Lung microvascular endothelial cell (primary cell): Measurements from ENCODE around the gene KCNJ5. TPM values are rescaled to one million over a fixed set of nuclear protein-coding genes. Genes with fewer than 3 reads are reported as not detected.
A peak's percentile ranks its signal among the peaks of the same experiment; 100 is the strongest.

Experiments
- DNase-seq, 2 donors: peaks; one replicate each; pipeline versions ENCODE4 v3.0.0 to v3.0.0-alpha.2; 2010; ENCODE audit warnings: low read depth in 2 of 2
- total RNA-seq: library from RNA; depleted of rRNA; stranded (reverse); fragments of >200 nt; gene quantifications from 2 replicates; pipeline ENCODE4 v1.2.1, GENCODE V29; 2014

KCNJ5 gene
- total RNA-seq, 1 donor from 2014 or later = not detected

DNA sequence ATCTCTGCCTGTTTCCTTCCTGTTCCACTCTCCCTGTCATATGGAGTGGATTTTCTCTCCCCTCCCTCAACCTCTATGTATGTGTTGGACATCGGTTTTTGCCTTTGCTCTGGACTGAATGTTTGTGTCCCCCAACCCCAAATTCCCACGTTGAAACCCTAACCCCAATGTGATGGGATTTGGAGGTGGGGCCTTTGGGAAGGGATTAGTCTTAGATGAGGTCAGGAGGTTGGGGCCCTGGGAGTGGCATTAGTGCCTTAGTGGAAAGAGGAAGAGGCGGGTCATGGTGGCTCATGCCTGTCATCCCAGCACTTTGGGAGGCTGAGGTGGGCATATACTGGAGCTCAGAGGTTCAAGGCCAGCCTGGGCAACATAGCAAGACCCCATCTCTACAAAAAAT is 39.9 kb downstream of the KCNJ5 start:
- no peak for DNase-seq

DNA sequence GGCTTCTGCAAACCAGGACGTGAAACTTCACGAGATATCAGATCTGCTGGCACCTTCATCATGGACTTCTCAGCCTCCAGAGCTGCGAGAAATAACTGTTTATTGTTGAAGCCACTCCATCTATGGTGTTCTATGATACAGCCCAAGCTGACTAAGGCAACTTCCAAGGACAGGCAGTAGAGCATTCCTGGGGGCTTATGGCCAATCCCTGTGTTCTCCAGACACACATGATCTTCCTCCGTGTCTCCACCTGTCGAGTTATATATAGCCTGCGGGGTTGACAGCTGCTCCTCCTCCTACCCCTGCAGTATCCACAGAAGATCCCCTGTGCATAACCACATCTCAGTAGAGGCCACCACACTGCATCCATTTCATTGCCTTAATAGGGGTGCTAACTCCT is 40.5 kb downstream of the KCNJ5 start:
- DNase-seq = no peak

DNA sequence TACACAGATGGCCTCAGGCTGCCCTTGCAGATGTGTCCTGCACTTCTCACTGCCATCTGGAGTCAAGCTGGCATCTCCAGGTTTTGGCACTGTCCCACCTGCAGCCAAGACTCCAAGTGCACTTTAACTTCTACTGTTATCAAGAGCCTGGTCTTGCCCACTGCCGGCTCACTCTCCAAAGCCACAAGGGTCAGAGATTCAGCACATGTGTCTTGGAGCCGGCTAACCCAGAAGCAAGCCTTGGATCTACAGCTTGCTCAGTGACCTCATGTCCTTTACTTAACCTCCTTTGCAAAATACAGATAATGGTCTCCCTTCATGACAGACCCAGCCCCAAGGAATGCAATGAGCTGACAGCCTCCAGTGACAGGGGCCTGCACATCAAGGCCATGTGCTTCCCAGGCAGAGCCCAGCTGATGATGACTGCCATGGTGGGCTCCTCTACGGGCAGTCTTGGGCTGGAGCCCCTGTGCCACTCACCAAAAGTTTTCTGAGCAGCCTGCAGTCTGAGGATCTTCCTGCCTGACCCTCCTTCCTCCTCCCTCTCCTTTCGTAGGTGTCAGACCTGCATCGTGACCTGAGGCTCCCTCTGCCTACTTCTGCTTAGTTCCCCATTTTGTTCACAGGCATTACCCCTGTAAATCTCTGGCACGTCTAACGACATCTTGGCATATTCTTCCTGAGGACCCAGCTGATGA is 42.5 kb downstream of the KCNJ5 start:
- DNase-seq = no peak

DNA sequence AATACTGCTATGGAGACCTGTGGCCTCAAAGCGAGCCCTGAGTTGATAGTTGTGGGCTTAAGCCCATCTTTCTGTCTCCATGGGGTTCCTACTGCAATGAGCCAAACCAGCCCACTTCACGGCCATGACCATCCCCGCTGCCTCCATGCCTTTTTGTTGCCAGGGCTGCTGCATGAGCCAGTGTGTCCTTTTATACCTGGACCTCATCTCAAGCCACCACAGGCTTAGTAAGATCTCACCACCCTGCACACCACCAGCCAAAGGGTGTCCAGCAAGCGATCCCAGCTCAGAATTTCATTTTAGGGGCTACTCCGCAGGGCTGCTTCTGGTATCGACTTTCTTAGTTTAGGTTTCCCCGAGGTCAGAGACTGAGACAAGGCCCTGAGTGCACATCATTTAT is 43.2 kb downstream of the KCNJ5 start:
- no peak for DNase-seq

DNA sequence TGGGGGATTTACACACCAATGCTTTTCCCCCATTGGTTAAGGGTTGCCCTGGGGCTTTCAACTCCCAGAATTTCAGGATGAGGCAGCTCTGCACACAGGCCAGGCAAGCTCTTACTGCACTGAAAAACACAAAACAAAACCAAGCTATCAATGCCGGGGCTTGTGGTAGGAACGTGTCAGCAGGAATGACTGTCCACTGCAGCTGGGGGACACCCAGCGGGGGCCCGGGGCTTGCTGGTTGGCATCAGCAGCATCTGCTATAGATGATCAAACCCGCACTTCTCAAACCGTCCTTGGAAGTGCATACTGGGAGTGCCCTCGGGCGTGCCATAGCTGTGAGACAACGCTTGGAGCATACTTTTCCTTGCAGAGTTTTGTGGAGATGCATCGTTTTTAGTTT is 43.8 kb downstream of the KCNJ5 start:
- DNase-seq = no peak

DNA sequence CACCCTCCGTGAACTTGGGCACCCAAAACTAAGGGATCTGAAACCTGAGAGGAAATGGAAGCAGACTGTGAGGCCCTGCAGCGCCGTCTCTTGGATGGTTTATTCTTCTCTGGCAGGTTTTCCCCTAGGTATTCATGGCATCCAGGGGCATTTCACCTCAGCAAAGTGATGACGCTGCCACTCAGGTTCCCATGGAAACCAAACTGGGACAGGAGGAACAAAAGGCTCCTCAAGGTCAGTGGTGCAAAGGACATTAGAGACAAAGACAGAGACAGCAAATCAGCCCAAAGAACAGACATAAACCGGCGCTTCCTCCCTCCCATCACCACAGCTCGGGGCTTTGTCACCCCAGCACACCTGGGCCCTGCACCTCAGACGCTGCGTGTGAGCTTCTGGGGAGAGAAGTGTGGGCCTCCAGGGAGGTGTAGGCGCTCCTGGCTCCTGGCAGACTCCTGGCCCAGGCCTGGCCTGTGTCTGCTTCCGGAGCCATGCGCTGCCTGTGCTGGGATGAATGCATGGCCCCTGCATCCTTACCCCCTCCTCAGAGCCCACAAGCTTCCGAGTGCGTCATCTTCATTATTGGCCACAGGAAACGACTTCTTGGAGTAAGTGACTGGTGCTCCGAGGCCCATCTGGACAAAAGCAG is 45.6 kb downstream of the KCNJ5 start:
- DNase-seq = peak in 1 of 2 donors; percentile 65

DNA sequence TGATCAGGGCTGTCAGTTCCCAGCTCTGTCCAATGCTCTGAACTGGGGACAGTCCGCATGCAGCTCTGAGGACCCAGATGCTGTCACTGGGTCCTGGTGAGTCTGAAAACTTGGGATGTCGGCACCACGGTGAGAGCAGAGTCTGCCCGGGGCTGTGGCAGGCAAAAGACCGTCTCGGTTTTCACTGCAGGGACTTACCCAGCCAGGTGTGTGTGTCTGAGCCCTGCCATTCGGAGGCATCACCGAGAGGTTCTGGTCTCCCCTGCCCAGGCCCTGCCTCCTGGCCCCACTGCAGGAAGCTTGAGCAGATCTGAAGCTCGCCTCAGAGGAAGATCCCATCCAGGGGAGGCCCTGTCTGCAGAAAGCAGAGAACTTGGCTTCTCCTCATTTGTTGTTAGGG is 46.3 kb downstream of the KCNJ5 start:
- no peak for DNase-seq

DNA sequence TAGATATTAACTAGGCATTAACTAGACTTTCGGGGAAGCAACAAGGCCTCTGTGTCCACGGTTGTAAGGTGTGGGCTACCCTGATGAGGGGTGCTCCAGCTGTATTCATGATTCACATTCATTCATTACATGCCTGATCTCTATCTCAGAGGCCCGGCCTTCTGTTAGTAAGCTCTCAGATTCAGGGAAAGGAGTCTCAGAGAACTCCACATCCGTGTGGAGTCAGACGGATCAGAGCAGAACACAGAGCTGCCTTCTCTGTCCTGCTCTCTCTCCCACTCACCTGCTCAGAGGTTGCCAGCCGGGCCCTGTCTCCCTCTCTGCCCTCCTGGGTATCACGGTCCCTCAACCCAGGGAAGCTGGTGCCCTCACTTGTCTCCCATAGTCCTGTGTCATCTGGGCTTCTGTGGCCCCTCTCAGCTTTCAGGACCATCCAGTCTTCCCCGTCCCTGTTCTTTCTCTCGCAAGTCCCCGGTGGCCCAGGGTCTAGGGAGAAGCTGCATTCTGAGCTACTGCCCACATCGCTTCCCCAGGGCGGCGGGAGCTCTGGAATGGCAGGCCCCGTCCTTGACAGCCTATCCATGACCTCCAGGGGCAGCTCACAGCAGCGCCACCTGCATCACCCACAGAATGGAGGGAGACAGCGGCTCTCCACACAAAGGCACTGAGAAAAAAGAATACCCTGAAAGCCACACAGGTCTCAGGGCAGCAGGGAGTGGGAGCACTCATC is 47.2 kb downstream of the KCNJ5 start:
- DNase-seq = no peak

DNA sequence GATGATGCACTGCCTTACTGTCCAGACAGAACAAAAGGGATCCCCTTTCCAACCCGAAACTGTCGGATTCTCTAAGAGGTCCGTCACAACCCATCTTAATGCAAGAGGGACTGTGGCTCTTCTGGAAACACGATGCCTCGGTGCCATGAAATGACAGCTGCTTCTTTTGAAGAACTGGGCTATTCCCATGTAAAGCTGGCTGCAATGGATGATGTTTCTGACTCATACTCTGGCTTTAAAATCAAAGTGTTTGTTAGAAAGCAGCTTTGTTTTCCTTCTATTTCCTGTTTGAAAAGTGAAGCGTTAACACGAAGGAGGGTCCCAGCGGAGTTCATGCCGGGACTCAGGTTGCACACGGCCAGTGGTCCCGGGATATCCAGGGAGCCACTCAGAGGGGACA is 48.4 kb downstream of the KCNJ5 start:
- DNase-seq = no peak

DNA sequence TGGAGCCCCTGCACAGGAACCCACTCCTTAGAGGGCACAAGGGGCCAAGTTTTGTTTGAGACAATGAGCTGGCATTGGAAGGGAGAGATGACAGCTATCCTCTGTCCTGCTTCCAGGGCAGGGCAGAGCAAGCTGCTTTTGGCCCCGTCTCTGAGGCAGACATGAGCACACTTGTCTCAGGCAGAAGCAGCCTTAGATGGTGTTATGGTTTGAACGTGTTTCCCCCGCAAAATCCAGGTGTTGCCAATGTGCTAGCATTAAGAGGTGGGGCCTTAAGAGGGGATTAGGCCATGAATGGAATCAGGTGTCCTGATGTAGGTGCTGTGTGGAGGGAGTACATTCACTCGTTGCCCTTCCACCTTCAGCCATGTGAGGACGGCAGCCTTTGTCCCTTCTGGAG is 49.0 kb downstream of the KCNJ5 start:
- DNase-seq = no peak

DNA sequence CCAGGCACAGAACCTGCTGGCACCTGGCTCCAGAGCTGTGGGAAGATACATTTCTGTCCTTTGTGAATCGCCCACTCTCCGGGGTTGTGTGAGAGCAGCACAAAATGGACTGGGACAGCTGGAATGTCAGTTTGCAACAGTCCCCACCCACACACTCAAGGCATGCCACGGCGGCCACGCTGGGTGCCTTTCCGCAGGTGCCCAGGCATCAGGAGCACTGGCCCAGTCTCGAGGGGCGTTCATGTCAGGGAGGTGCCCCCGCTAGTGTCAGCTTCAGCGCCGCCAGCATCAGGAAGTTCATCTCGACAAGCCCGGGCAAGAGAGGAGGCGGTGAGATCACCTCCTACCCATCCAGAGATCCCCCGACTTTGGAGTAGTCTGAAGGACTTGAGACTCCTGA is 49.4 kb downstream of the KCNJ5 start:
- DNase-seq = no peak

DNA sequence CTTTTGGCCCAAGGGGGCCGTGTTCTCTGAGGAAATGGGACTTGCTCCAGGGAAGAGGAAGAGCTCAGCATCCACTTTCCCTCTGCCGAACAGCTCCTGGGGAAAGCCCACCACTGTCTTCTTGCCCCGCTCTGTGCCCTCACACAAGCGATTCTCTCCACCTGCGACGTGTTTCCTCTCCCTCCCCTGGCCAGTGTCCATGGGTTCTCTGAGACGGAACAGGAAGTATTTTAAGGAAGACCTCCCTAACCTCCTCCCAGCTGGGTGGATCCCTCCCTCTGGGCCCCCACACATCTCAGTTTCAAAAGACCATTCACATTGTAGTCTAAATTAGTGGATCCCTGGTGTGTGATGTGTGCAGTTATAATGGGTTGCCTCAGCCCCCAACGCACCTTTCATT is 50.0 kb downstream of the KCNJ5 start:
- no peak for DNase-seq

DNA sequence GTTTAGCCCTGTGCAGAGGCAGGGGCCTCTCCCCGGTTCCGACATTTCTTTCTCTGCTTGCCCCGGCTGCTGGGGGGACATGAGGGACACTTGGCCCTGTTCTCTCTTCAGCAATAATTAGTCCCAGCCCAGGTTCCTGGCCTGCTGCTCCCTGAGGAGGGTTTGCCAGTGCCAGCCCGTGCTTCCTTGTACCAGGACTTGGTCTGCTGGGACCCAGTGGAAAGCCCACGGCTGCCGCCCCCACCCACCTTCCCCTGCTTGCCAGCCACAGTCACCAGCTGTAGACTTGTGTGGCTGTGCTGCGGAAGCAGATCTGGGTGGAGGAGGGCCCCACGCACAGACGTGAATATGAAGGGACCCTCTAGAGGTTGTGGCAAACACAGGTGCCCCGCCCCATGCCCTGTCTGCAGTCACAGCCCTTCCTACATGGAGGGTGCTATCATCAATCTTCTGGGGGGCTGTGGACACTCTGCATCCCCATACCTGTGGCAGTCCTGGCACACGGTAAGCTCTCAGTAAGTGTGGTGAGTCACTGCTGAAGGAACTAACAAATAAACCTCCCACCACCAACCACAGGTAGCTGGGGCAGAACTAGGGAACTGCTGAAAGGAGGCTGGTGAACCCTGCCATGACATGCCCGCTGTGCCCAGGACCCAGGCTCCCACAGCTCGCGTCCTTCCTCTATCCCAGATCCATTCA is 50.6 kb downstream of the KCNJ5 start:
- no peak for DNase-seq

DNA sequence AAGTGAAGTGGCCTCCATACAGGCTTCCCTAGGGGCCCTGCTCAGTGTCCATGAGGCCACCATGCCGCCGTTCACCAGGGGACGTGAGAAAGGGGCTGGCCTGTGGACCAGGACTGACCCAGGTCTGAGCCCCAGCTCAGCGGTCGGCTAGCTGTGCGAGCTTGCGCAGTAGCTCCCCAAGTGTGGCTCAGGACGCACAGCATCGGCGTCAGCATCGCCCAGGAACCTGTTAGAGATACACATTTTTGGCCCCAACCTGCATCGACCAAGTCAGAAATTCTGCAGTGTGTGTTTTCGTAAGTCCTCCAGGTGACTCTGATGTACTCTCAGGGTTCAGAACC is 51.1 kb downstream of the KCNJ5 start:
- DNase-seq = no peak

DNA sequence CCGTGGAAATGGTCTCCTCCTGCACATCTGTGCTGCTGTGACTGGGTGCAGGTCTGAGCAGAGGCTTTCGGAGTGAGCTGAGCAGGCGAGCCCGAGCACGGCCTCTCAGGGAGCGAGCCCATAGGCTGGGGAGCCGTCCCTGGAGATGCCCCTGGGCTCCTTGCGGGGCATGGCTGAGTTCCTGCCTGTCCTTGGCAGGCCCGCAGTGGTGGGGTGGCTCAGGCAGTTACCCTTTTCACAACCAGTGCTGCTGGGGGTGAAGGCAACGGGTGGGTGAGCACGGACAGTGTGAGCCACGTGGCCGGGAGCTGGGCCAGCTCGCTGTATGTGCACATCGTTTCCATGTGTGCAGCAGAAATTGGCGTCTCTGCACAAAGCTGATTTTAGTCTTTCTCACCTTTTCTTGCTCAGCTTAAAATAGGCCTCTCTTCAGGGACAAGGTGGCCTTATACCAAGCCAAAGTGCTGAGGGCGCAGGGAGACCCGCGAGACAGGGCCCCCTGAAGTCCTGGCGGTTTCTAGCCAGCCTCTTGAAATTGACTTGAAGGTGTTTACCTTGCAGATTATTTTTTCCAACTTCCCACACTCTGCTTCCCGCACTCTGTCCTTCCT is 51.8 kb downstream of the KCNJ5 start, which contains the start of gene TP53AIP1:
TSS of gene TP53AIP1 (minus strand) at position 55 of the 611 bp plus-strand sequence. CDS start 5,053 bp downstream, outside the sequence.
- no peak for DNase-seq

DNA sequence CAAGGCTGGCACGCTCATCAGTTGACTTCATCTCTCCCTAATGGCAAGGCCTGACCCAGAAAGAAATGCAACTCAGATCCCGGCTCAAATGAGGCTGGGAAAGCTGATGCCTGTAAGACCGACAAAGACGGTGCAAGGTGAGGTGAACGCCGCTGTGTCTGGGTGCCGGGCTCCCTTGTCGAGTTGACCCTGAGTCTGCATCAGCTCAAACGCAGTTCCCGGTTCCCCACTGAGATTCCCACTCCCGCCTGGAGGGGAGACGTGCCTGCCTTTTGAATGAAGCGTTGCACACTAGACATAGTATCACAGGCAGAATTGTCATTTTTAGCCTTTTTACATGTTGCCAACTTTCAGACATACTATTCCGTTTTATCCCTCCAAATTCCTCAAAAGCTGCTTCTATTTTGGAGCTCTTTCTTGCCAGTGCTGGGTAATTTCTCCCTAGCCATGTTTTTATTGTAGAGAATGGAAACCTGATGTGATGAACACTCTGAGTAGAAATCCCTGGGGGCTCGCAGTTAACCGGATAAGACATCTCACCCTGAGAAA is 52.3 kb downstream of the KCNJ5 start:
- DNase-seq = no peak

DNA sequence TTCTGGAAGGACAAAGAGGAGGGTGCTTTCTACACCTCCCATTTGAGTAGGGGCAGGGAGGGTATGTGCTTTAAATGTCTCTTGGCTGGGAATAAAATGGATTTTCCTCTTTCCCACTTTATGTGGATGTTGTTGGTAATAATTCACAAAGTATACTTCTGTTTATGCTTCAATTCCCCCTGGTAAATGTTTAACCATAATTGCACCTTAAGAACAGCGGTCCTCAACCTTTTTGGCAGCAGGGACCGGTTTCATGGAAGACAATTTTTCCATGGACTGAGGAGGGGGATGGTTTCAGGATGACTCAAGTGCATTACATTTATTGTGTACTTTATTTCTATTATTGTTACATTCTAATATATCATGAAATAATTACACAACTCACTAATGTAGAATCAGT is 55.5 kb downstream of the KCNJ5 start:
- no peak for DNase-seq

DNA sequence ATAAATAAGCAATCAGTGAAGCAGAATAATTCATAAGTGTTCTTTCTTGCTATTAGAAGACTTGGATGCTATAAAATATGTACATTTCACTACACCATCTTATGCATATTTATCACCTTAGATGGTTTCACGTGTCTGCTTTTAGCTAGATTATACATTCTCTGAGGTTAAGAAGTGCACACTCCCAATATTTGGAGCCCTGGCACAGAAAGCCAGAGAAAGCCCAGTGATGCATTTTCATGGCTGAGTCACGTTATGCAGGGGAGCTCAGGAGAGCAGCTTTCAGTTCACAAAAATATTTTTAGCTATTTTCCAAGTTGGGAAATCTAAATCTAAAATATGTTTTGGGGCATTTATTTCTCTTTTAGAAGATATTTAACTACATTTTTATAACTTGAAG is 56.6 kb downstream of the KCNJ5 start:
- no peak for DNase-seq

DNA sequence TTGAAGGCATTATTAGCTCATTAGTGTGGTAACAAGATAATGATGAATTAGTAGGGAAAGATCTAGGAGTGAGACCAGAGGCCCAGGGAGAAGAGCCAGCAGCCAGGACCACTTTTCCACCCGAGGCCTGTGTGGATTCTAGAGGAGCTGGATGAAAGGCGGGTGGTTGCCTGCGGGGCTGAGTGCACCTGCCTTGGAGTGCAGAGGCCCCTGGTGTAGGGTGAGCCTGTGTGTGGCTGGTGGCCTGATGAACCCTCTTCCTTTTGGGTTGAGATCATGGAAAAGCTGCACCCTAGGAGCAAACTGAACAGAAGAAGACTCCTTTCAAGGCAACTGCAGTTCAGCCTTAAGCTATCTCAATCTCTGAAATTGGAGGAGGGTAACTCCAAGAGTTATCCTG is 57.4 kb downstream of the KCNJ5 start:
- DNase-seq = peak in 1 of 2 donors; percentile 34

DNA sequence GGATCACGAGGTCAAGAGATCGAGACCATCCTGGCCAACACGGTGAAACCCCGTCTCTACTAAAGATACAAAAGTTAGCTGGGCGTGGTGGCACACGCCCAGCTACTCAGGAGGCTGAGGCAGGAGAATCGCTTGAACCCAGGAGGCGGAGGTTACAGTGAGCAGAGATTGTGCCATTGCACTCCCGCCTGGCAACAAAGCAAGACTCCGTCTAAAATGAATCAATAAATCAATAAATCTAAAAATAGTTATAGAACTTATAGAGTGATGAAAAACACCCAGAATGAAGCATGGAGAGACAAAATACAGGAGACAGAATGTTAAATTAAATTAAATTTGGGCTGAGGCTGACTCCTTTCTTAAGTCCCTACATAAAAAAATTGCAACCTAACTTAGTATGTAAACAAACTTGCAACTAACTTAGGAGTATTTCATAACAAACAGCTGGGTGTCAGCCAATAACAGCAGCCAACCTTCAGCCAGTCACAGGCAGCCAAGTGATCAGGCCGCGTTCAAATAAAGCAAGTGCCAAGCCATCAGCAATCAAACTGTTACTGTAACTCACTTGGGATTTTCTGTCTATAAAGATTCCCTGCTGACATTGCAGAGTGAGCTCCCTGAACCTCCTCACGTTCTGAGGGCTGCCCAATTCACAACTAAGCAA is 58.8 kb downstream of the KCNJ5 start:
- no peak for DNase-seq

DNA sequence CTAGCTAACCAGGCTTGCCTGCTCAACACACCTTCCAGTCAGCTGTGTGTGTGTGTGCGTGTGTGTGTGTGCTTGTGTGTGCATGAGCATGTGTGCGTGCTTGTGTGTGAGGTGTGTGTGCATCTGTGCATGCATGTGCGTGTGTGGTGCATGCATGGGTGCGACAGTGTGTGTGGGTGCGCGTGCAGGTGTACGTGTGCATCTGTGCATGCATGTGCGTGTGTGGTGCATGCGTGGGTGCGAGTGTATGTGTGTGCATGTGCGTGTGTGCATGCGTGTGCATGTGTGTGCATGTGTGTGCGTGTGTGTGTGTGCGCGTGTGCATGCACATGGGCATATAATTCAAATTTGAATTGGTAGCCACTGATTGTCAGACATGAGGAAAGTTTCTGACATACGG is 62.0 kb downstream of the KCNJ5 start:
- no peak for DNase-seq
